Measurements from ENCODE around the gene MYL3. TPM values are rescaled to one million over a fixed set of nuclear protein-coding genes. Genes with fewer than 3 reads are reported as not detected.

Gene MYL3
- total RNA-seq, 4 donors from 2014 or later, result 0.82 to 16.1 (median 1.4) TPM; not detected in 1

GRCh38 chr3:46866032-46866595, 2.9 kb upstream of the MYL3 start:
- H3K27me3 ChIP-seq, result no peaks in the 10 kb centered on the region
- no peaks in the 10 kb centered on the region for H3K36me3 ChIP-seq
- in situ Hi-C loops (cut with MboI; ENCODE audit: low pct_ligation_motif_present in 1 of 4, low pct_unique_long_range_greater_than_20kb in 1 of 4, low sequenced_read_pairs in 3 of 4), result loop anchor here in 3 of 4 donors (25.0 kb wide), 3 partner anchors 154 to 496 kb away; partner anchors contain the start of genes PRSS50 (in 1 of the 3) and TMIE (in 1 of the 3)
- H3K9me3 ChIP-seq, result no peaks in the 10 kb centered on the region
- H3K4me3 ChIP-seq, result no peak overlapping the region
- DNase-seq, result no peak
- H3K27ac ChIP-seq, result no peak overlapping the region
- 77% methylated on average over 11 of the region's 11 CpGs; no CpG with 5 or more reads in 1 of the 2 donors for WGBS, 2 donors (ENCODE audit: low coverage in 1 of 2)
- TF ChIP-seq POLR2AphosphoS5 (IDR thresholded peaks at IDR 0.05) (no peak), POLR2A (IDR thresholded peaks at IDR 0.05) (no peak), EP300 (IDR thresholded peaks at IDR 0.05; ENCODE audit: low read depth) (no peak), CTCF (IDR thresholded peaks at IDR 0.05) (no peak)
- intact Hi-C loops (cut with DNase I; ENCODE audit: low total_unique reads), result loop anchor here (2.0 to 10.0 kb wide), 3 partner anchors 29 to 161 kb away; partner anchors contain the start of gene TMIE
- peaks cover 13 to 20% (median 15%) of the 10 kb centered on the region in 4 donors for H3K4me1 ChIP-seq

- H3K27me3 ChIP-seq, result no peaks in the 10 kb centered on the region
- intact Hi-C loops (cut with DNase I; ENCODE audit: low total_unique reads), result loop anchor here (5.0 to 10.0 kb wide), 2 partner anchors 42 to 161 kb away; partner anchors contain the start of gene TMIE
- in situ Hi-C loops (cut with MboI; ENCODE audit: low pct_ligation_motif_present in 1 of 4, low pct_unique_long_range_greater_than_20kb in 1 of 4, low sequenced_read_pairs in 3 of 4), result loop anchor here in 3 of 4 donors (25.0 kb wide), 3 partner anchors 153 to 497 kb away; partner anchors contain the start of genes PRSS50 (in 1 of the 3) and TMIE (in 1 of the 3)
- H3K9me3 ChIP-seq, result no peaks in the 10 kb centered on the region
- H3K4me3 ChIP-seq, result no peak overlapping the region
- no peak overlapping the region for H3K27ac ChIP-seq
- H3K4me1 ChIP-seq, result peaks cover 13 to 20% (median 15%) of the 10 kb centered on the region in 4 donors
- no peak for DNase-seq
- 44% methylated on average over 2 of the region's 2 CpGs; no CpG with 5 or more reads in 1 of the 2 donors for WGBS, 2 donors (ENCODE audit: low coverage in 1 of 2)
- no peaks in the 10 kb centered on the region for H3K36me3 ChIP-seq
- TF ChIP-seq POLR2AphosphoS5 (IDR thresholded peaks at IDR 0.05), result no peak
- no peak for TF ChIP-seq EP300 (IDR thresholded peaks at IDR 0.05; ENCODE audit: low read depth)
- no peak for TF ChIP-seq POLR2A (IDR thresholded peaks at IDR 0.05)
These were observed 2.3 kb upstream of the MYL3 start for GRCh38 chr3:46865546-46865945.

GRCh38 chr3:46865031-46865507, 1.8 kb upstream of the MYL3 start:
- H3K4me1 ChIP-seq, result peaks cover 13 to 20% (median 15%) of the 10 kb centered on the region in 4 donors
- H3K27ac ChIP-seq, result no peak overlapping the region
- in situ Hi-C loops (cut with MboI; ENCODE audit: low pct_ligation_motif_present in 1 of 4, low pct_unique_long_range_greater_than_20kb in 1 of 4, low sequenced_read_pairs in 3 of 4), result loop anchor here in 3 of 4 donors (25.0 kb wide), 3 partner anchors 153 to 497 kb away; partner anchors contain the start of genes PRSS50 (in 1 of the 3) and TMIE (in 1 of the 3)
- intact Hi-C loops (cut with DNase I; ENCODE audit: low total_unique reads), result loop anchor here (5.0 to 10.0 kb wide), 2 partner anchors 42 to 160 kb away; partner anchors contain the start of gene TMIE
- no peaks in the 10 kb centered on the region for H3K27me3 ChIP-seq
- H3K36me3 ChIP-seq, result no peaks in the 10 kb centered on the region
- no peak overlapping the region for H3K4me3 ChIP-seq
- 64% methylated on average over 12 of the region's 12 CpGs; no CpG with 5 or more reads in 1 of the 2 donors for WGBS, 2 donors (ENCODE audit: low coverage in 1 of 2)
- no peaks in the 10 kb centered on the region for H3K9me3 ChIP-seq
- no peak for DNase-seq
- TF ChIP-seq CTCF (IDR thresholded peaks at IDR 0.05) (no peak), POLR2AphosphoS5 (IDR thresholded peaks at IDR 0.05) (no peak), EP300 (IDR thresholded peaks at IDR 0.05; ENCODE audit: low read depth) (no peak), POLR2A (IDR thresholded peaks at IDR 0.05) (no peak)

- Histone ChIP-seq H3K9me3 (no peaks in the 10 kb centered on the region), H3K36me3 (no peaks in the 10 kb centered on the region), H3K4me1 (peaks cover 13 to 20% (median 15%) of the 10 kb centered on the region in 4 donors), H3K4me3 (no peak overlapping the region), H3K27ac (no peak overlapping the region), H3K27me3 (no peaks in the 10 kb centered on the region)
- in situ Hi-C loops (cut with MboI; ENCODE audit: low pct_ligation_motif_present in 1 of 4, low pct_unique_long_range_greater_than_20kb in 1 of 4, low sequenced_read_pairs in 3 of 4), result loop anchor here in 3 of 4 donors (25.0 kb wide), 3 partner anchors 152 to 498 kb away; partner anchors contain the start of genes PRSS50 (in 1 of the 3) and TMIE (in 1 of the 3)
- WGBS, 2 donors (ENCODE audit: low coverage in 1 of 2), result 74% methylated on average over 9 of the region's 10 CpGs; no CpG with 5 or more reads in 1 of the 2 donors
- DNase-seq, result no peak
- intact Hi-C loops (cut with DNase I; ENCODE audit: low total_unique reads), result loop anchor here (10.0 kb wide), 1 partner anchor 159 kb away; the partner anchor contains the start of gene TMIE
- TF ChIP-seq POLR2A (IDR thresholded peaks at IDR 0.05), result no peak
- TF ChIP-seq EP300 (IDR thresholded peaks at IDR 0.05; ENCODE audit: low read depth), result no peak
- no peak for TF ChIP-seq CTCF (IDR thresholded peaks at IDR 0.05)
- TF ChIP-seq POLR2AphosphoS5 (IDR thresholded peaks at IDR 0.05), result no peak
These were observed 1.0 kb upstream of the MYL3 start for GRCh38 chr3:46864061-46864881.
